HG02870 (cell line): ENCODE measurements around the gene SCUBE3.

Source experiments
- ATAC-seq: cut with Tn5 transposase; IDR thresholded peaks from one replicate; pipeline ENCODE4 v1.9.1; 2021; ENCODE audit warnings: mild to moderate bottlenecking, moderate library complexity; ENCODE audit not compliant: unreplicated experiment

The SCUBE3 gene

DNA sequence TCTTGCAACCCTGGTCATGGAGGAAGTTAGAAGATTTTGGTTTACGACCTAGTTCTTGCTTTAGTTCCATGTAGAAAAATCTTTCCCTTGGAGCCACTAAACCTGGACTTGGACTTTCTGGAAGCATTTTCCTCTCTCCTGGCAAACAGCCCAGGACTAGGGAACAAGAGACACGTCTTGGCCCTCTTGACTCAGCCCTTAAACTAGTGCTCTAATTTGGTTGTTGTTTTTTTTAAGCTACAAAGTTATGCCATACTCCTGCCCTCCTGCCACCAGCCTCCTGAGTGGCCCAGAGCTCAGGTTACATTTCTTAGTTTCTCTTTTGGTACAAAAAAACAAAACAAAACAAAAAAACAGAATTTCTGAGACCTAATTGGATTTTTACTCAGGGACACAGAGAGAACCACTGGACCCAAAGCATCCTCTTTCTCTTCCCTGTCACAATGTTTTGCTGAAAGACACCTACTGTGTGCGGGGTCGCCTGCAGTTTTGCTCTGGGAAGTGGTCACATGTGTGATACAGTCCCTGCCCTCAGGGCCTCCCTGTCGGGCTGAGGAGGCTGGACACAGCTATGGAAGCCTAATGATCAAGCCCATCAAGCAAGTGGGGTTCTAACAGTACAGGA is 32.3 kb upstream of the SCUBE3 start:
- ATAC-seq: no peak

DNA sequence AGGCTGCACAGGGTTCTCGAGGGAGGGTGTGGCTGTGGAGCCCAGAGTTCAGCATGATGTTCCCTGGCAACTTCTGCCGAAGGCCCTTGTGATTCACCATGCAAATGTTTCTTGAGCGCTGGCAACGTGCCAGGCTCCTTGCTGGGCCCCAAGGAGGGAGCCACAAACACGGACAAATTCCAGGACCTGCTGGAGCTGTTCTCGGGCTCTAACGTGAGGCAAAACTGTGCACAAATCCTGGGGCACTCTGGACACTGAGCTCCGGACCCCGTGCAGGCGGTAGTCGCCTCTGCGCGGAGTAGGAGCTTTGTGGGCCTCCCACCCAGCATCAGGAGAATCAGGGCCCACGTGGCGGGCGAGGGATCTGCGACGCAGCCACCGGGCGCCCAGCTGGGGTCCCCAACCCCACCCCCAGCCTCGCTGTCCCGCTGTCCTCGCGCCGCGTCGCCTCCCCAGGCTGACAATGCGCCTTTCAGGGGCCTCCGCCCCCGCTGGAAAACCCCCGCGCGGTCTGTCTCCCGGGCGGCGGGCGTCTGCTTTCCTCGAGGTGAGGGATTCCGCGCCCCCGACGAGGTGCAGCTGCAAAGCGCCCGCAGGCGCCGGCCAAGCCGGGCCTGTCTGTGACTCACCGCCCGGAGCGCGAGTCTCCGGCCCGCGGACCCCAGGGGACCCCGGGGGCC is 31.7 kb upstream of the SCUBE3 start:
- ATAC-seq: no peak

DNA sequence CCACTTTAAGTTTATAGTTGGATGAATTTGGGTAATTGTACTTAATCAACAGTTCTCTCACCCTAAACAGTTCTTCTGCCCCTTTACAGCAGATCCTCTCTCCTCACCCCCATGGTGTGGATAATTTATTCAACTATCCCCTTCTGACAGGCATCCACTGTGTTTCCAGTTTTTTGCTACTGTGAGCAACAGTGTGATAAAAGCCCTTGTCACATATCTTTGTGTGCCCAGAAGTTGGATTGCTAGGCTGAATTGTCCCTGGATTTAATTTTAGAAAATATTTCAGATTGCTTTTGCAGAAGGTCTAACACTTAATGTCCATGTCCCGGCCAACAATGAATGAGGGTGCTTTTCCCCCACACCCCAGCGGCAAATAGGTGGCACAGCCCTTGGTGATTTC is 30.5 kb upstream of the SCUBE3 start:
- no peak for ATAC-seq

DNA sequence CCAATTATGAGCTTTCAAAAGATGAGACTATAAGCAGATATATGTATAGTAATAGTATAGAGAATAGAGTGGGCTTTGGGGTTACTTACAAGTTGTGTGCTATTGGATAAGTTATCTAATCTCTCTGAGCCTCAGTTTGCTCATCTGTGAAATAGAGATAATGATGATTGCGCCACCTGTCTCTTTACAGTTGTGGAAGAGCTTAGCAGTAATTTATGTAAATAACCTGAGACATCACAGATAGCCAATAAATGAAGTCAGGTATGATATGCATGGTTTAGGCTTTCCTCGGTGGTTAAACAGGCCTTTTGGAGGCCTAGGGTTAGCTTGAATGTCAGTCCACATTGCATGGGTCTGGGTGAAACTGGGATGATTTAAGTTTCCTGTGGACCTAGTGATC is 29.8 kb upstream of the SCUBE3 start:
- no peak for ATAC-seq

DNA sequence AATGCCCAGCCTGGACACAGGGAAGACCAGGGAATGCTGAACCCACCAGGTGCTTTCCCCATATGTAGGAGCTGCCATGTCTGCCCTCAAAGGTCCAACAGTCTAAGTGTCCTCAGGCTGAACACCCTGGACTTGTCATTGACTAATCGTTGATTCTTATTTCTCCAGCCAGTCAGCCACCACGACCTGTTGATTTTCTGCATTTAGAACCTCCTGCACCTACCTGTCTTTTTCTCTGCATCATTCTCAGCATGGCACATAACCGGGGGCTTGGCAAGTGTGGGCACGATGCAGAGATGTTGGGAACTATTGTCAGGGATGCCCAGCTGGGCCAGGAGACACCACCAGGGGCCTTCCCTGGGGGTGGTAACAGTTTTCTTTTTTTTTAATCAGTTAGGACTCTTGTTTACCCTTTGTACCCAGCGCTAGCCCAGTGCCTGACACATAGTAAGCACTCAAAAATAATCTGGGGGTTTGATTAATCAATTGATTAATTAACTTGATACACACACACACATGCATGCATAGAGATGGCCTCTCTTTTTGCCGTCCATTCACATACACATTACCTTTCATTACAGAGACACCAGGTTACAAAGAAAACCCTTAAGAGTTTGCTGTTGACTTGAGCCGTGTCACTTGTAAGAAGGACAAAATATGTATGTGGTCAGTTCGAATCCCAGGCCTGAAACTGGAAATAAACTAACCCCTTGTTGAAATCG is 29.0 kb upstream of the SCUBE3 start:
- ATAC-seq: no peak

DNA sequence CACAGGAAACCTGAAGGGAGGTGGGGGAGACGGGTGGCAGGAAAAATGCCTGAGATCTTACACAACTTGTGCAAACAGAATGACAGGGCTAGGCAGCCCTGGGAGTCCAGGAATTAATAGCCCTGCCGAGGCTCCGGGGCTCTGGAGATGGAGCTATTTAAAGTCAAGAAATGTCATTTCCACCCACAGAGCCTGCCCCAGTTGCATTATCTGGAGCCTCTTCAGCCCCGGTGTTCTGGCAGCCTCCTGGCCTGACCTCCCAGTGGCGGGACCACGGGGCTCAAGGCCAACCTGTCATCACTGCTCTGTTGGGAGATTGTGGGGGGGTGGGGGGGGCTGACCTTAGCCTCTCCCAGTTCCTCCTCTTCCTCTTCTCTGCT is 28.5 kb upstream of the SCUBE3 start:
- ATAC-seq: no peak

DNA sequence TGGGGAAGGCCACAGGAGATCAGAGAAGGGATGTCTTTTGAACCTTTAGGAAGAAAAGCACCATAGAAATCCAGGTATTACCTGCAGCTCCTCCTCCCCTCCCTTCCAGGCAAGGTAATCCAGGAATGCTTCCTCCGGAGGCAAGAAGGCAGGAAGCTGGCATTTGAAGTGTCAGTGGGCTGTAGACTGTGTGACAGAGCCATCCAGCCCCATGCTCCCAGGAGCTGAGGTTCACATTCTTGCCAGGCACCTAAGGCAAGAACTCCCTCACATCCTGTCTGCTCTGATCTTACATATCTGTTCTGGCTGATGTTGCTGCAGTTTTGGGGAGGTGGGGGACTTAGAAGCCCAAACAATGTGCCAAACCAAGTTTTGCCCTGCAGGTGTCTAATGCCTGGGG is 27.8 kb upstream of the SCUBE3 start:
- no peak for ATAC-seq

DNA sequence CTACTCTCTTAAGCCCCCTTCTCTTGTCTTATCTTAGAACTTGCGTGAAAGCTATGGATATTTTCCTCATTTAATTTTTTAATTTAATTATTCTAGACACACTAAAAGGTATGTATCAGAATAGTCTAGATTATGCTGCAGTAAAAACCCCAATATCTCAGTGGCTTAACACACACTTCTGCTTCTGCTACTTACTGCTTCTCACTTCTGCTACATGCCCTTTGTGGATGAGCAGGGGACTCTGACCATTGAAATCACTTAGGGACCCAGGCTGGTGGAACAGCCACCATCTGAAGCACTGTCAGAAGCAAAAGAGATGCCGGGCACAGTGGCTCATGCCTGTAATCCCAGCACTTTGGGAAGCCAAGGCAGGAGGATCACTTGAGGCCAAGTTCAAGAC is 27.2 kb upstream of the SCUBE3 start:
- ATAC-seq: no peak

DNA sequence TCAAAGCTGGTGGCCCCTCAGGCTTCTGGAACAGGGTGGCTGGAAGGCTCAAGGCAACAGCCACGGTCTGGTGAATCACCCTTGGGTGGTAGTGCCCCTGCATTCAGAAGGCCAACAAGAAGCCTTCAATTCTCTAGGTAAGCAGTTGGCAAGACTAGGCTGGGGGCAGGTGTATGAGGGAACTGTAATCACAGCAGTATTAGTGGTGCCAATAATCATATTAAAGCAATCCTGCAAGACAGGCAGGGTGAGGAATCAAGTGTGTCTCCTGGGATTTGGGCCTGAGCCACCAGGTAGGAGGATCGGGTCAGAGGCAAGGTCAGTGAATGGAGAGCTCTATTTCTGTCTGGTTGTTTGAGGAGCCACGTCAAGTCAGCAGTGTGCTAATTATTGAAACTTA is 24.9 kb upstream of the SCUBE3 start:
- ATAC-seq: no peak

DNA sequence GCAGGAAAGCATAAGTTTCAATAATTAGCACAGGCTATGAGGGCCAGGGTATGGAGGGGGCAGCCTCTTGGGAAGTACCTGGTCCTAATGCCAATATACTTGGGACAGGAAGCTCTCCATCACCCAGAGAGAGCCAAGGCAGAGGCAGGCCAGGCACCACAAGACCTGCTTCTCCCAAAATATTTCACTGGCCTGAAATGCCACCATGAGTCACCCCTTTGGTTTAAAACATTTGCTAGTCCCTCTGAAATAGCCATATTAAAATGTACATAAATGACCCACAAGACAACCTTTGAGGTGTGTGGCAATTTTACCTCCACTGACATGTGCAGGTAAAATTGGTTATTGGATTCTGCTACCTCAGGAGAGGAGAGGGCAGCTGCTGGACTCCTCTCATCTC is 23.4 kb upstream of the SCUBE3 start:
- ATAC-seq: no peak

DNA sequence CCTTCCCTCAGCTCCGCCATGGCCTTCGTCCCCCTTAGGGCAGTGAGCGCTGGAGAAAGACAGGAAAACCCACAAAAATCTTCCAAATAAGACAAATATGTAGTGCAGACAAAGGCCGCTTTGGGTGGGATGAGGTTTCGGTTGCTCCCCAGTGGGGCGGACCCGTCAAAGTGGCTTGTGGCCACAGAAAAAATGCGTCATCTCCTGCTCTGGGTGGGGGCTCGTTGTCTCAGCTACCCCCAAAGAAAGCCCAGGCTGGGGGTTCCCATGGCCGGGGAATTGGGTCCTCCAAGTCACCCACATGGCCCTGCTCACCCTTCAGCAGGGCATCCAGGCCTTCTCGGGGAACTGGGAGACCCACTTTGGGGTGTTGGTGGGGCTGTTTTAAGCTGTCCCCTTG is 21.9 kb upstream of the SCUBE3 start:
- no peak for ATAC-seq

DNA sequence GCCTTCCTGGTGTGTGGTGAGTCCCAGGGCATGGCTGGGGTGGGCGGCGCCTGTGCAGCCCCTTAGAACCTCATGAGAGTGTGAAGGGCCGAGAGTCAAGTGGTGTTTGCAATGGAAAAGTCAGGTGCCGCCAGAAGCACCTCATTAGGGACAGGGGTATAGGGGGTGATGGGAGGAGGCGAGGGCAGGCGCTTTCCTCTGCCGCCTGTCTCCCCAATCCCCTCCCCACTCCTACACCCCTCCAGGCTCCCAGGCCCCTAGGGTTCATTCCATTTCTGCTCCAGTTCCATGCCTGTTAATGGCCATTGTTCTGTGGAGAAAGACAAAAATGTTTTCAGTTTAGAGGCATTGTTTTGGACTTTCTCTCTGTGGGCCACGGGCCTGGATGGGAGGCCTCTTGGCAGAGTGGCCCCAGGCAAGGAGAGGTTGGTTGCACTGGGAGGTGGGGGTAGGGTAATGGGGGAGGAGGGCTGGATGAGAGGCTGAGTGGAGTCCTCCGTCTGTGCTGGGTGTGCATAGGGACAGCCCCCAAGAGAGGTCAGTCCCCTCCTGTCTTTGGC is 21.4 kb upstream of the SCUBE3 start:
- ATAC-seq: no peak

DNA sequence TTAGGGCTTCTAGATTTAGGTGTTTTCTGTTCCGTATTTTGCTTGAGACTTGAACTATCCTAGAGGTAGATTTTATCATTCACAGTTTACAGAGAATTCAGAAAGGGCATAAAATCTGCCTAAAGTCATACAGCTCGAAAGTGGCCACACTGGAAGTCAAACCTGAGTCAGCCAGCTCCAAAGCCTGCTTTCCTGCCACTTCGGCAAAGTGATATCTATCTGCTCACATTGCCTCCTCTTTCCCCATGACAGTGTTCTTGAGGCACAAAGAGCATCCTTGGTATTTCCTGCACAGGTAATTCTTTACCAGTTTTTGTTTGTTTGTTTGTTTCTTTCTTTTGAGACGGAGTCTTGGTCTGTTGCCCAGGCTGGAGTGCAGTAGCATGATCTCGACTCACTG is 19.4 kb upstream of the SCUBE3 start:
- ATAC-seq: no peak

DNA sequence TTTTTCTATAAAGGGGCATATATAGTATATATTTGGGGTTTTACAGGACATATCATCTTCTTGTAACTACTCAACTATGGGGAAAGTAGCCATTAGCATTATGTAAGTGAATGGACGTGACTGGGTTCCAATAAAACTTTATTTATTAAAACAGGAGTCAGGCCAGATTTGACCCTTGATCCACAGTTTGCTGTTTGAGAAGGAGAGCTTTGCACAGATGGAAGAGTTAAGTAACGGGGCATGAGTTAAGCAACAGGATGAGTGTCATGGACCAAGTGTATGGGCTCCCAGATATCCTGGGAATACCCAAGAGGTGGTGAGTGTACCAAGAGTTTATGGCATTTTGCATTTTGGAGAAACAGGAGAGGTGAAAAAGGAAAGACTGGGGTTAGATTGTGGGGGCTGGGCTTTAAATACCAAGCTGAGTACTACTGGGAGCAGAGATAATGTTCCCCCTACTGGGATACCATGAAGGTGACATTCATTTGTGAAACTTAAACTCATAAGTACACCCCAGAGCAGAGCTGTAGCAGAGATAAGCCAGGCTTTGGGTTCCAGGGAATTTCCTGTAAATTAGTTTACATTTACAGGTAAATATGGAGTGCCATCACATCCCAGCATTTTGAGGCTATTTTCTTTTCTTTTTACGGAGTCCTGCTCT is 18.5 kb upstream of the SCUBE3 start:
- ATAC-seq: no peak

DNA sequence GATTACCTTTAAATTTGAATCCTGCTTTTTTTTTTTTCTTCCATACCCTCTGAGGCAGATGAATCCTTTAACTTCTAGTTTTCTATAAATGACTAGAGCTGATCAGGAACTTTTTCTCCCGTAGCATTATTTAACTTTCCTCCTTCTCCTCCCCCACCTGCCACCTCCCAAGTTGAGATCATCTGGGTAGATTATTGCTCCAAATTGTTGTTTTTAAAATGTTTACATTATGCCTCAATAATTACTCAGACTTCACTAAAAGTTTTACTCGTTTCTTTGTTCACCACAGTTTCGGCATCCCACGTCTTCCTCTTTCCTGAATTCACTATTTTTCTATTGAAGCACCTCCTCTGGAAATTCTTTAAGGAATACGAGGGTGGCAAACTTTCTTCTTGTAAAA is 16.6 kb upstream of the SCUBE3 start:
- ATAC-seq: no peak

DNA sequence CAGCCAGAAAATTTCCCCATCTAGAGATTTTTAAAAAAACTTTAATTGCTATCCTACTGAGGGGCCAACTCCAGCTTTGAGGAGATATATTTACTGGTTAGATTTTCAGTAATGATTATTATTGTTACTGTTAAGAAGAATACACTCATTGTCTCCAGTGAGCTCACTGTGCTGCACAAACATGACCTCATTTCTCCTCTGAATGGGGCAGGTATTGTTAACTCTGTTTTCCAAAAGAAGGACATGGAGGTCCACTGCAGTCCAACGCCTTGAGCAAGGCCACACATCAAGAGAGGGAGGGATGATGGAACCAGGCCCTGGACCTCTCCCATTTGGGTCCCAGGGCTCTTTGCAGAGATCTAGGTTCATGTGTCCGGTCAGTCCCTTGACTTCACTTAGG is 13.9 kb upstream of the SCUBE3 start:
- no peak for ATAC-seq

DNA sequence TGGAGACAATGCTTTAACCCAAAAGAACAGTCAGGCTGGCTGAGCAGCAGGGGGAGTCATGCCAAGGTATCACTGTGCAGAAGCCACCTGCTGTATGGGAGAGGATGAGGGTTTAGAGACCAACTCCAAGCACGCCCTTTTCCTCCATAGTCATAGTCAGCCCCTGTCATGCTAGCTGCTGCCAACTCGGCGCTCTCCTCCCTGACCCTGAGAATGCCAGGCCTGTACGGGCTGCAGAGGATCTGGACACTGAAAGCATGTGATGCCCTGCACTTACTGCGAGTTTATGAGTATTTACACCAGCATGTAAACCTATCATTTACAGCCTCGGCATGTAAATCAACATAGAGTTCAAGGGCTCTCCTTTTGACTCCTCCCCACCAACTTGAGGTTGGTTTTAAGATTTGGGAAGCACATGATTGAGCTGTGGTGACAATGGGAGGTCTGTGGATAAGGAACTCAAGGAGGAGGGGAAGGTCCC is 11.7 kb upstream of the SCUBE3 start:
- no peak for ATAC-seq

DNA sequence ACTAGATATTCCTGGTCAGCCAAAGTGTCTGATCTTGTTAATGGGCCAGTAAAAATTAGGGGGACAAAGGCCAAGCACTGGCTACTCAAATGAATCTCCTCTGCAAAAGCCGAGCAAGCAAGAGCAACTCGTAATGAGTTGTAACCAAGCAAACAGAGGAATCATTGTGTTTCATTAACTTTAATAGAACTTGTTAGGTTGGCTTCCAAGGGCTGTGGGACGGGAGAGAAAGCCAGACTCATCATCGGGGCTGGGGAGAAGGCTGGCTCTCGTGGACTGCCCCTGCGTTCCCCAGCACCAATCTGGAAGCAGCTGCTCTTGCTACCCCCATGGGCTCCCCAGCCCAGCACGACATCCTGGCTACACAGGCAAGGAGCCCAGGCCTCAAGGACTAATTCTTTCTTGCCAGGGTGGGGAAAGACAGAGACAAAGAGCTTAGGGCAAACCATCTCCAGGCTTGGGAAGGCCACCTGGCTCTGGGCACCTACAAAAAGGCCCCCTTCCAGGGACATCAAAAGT is 10.5 kb upstream of the SCUBE3 start:
- no peak for ATAC-seq

DNA sequence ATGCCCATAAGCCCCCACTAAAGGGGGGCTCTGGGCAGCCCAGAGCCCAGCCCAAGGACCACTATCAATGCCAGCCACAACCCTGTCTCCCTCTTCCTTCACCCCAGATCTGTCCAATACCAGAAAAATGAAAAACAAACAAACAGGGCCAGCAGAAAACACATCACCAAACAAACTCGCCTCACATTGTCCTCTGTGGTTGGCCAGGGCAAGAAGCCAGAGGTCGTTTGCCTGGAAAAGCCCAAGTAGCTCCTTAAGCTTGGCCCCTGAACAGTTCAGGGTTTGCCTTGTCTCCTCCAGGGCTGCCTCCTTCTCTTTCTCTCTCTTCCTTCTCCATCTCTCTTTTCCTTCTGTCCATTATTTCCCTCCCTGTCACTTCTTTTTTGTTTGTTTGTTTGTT is 10.1 kb upstream of the SCUBE3 start:
- ATAC-seq: no peak

DNA sequence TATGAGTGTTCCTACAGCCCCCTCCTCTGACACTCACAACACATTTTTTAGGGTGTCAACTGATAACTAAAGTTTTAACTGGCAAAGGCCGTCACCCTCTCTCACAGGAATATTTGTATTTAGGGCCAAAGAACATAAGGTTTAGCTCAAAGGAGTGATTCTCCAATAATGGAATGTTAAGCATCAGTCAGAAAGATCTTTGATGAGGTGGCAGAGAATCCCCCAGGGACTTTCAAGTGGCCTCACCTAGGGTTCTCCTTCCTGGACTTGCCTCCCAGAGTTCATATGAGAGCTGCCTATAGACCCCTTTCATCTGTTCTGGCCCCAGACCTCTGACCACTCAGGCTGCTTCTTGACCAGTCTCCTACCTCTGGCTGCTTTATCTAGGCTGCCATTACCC is 7.4 kb upstream of the SCUBE3 start:
- ATAC-seq: no peak

DNA sequence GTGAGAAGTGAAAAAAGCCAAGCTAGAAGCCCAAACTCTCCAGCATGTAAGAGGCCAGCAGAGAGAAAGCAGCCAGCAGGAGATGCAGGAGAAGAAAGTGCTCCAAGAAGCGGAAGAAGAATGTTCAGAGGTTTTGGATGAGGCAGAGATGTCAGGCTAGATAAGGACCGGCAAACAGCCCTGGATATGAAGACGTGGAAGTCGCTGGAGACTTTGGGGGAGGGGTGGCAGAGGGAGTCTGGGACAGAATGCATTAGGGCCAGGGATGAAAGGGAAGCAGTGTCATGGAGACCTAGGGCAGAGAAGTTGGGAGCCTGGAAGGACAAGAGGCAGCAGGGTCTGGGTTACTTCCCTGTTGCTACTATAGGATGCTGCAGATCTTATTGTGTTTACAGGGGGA is 5.3 kb upstream of the SCUBE3 start:
- no peak for ATAC-seq
